Muscle of leg (tissue), 11 donors: ENCODE results near the gene PLCH2. TPM values are rescaled to one million over a fixed set of nuclear protein-coding genes. Genes with fewer than 3 reads are reported as not detected.
"Not testable (repeated sequence)": the region's sequence is repeated elsewhere in the genome, so short reads cannot be mapped to it uniquely, and the experiment has no call there.

Experiments
- DNase-seq: peaks from one replicate; pipeline ENCODE4 v3.0.0; 2013
- H3K27ac ChIP-seq: one replicate; pipeline ENCODE4 v1.5.1; 2013; ENCODE audit warnings: mild to moderate bottlenecking, low read length, control low read depth
- H3K27me3 ChIP-seq: one replicate; pipeline ENCODE4 v1.6.1; 2013; ENCODE audit warnings: low read length; ENCODE audit not compliant: control insufficient read depth, insufficient read depth
- H3K36me3 ChIP-seq: one replicate; pipeline ENCODE4 v1.6.1; 2013; ENCODE audit warnings: low read length; ENCODE audit not compliant: control insufficient read depth, insufficient read depth
- H3K4me1 ChIP-seq: one replicate; pipeline ENCODE4 v1.6.1; 2013; ENCODE audit warnings: low read length; ENCODE audit not compliant: control insufficient read depth, insufficient read depth
- H3K4me3 ChIP-seq: one replicate; pipeline ENCODE4 v1.5.1; 2013; ENCODE audit warnings: low read length, control low read depth
- H3K9me3 ChIP-seq: replicated peaks from 2 replicates; pipeline ENCODE4 v1.6.1; 2013; ENCODE audit warnings: low read depth, low read length; ENCODE audit not compliant: control insufficient read depth
- WGBS: methylation state at CpG from one replicate; pipeline ENCODE4 v1.1.5; 2013; ENCODE audit warnings: missing lambda C conversion rate; ENCODE audit not compliant: insufficient coverage; 5-methylcytosine and 5-hydroxymethylcytosine counted together
- polyA plus RNA-seq, 8 donors: library from polyadenylated mRNA; unstranded; fragments of 120-200 nt; gene quantifications; one replicate each; pipeline versions ENCODE4 v1.2.1 to v1.2.3, GENCODE V29; 2013; ENCODE audit warnings: inconsistent platforms in 1 of 8, low replicate concordance in 1 of 8; ENCODE audit not compliant: insufficient read length in 8 of 8, insufficient read depth in 1 of 8
- total RNA-seq: library from RNA; stranded (reverse); fragments of 120-200 nt; gene quantifications from one replicate; pipeline ENCODE4 v1.2.4, GENCODE V29; 2013

PLCH2 gene
- total and polyA plus RNA-seq, 9 donors = 0.35 to 3.4 (median 0.75) TPM

DNA sequence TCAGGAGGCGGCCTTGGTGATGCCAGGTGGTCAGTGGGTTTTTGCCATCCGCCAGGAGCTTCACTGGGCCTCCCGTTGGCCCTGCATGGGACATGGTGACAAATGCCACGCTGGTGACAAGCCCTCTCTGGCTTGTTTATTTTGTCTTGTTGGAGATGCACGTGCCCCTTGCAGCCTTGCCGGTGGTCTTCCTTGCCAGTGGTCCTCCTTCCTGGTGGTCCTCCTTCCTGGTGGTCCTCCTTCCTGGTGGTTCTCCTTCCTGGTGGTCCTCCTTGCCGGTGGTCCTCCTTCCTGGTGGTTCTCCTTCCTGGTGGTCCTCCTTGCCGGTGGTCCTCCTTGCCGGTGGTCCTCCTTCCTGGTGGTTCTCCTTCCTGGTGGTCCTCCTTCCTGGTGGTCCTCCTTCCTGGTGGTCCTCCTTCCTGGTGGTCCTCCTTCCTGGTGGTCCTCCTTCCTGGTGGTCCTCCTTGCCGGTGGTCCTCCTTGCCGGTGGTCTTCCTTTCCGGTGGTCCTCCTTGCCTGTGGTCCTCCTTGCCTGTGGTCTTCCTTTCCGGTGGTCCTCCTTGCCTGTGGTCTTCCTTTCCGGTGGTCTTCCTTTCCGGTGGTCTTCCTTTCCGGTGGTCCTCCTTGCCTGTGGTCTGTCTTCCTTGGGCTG is 16.9 kb upstream of the PLCH2 start:
- not testable (repeated sequence) for DNase-seq, H3K36me3 ChIP-seq, H3K27ac ChIP-seq, H3K4me3 ChIP-seq, H3K9me3 ChIP-seq
- 93% methylated on average over 10 of the region's 16 CpGs for WGBS
- peaks cover 19% of the 10 kb centered on the region for H3K4me1 ChIP-seq
- peaks cover 19% of the 10 kb centered on the region for H3K27me3 ChIP-seq

DNA sequence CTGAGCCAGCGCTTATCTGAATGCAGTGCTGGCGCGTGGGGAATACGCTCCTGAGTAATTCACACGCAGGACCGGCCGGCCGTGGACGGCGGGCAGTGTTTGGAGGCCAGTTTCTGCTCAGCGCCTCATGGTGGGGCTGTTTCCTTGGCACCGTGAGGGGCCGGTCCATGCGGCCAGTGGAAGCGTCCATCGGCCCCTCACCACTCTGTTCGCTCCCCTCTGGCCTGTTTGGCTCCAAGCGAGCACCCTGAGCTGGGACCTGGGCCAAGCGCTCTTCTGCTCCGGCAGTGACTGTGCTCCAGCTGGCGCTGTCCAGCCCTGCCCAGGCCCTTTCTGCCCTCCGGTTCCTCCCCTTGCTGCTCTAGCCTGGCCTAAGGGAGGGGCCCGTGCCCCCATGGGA is 16.3 kb upstream of the PLCH2 start:
- Histone ChIP-seq H3K27ac (no peak overlapping the region), H3K36me3 (no peaks in the 10 kb centered on the region), H3K4me3 (no peak overlapping the region), H3K4me1 (peaks cover 19% of the 10 kb centered on the region), H3K27me3 (peaks cover 24% of the 10 kb centered on the region), H3K9me3 (no peaks in the 10 kb centered on the region)
- 50% methylated on average over 23 of the region's 23 CpGs for WGBS
- DNase-seq = peak; percentile 61

DNA sequence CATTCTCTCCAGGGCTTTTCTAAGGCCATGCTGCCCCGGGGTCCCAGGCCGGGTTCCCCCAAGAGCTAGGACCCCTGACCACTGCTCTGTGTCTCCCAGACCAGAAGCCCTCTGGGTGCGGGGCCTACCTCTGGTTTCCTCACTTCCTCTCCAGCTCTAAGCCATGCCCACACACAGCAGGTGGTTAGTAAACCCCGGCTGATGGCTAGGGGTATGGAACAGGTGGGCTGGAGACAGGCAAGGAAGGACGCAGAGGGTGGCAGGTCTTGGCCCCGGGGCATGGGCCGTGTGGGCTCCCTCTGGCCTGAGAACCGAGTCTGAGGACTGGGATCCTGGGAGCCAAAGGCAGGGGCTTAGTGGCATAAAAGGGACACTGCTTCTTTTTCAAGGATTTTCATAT is 15.9 kb upstream of the PLCH2 start:
- no peaks in the 10 kb centered on the region for H3K36me3 ChIP-seq
- no peaks in the 10 kb centered on the region for H3K9me3 ChIP-seq
- H3K4me3 ChIP-seq = no peak overlapping the region
- H3K4me1 ChIP-seq = peaks cover 19% of the 10 kb centered on the region
- H3K27me3 ChIP-seq = peaks cover 28% of the 10 kb centered on the region
- H3K27ac ChIP-seq = no peak overlapping the region
- 57% methylated on average over 6 of the region's 8 CpGs for WGBS
- DNase-seq = no peak

DNA sequence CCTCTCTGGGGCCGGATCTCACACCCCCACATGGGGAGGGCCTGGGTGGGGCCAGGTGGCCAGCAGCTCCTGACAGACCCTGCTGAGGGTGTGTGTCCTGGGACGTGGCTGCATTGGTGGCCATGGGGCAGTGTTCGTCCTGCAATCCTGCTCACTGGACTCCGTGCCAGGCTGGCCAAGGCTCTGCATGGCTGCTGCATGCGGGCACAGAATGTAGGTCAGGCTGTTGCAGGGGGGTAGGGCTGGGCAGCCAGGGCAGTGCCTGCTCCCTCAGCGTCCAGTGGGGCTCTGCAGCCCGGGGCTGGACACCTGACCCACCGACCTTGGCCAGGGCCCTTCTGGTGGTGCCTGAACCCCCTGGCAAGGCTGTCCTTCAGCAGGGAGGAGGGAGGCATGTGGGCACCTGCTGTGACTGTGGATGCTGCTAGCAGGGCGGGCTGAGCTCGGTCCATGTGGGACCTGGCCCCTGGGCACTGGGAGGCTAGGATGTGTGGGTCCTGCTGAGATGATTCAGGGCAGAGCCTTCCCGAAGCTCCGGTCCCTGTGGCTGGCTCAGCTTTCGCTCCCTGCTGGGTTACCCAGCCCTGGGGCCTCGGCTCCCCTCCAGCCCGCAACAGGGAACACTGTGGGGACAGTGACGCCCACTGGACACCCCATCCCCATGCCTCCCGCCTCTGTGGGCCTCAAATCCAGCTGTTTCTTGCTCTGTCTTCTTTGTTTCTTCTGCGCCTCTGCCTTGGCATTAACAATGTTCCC is 14.9 kb upstream of the PLCH2 start:
- no peak for DNase-seq
- peaks cover 28% of the 10 kb centered on the region for H3K27me3 ChIP-seq
- 64% methylated on average over 16 of the region's 18 CpGs for WGBS

DNA sequence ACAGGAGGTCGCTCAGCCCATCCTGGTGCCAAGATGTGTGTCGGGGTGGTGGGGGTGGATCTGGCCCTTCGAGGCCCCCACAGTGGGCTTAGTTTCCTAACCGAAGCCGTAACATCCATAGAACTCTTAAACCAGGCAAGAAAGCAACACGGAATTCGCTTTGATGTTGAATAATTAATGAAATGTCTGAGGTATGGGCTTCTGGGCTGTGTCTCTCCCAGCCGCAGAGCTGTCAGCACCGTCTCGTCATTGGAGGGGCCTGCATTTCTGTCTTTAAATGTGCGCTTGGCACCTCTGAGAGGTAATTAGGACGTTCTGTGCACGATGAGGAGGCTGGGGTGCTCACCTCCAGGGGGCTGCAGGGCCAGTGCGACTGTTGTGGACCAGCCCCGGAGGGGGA is 13.3 kb upstream of the PLCH2 start:
- WGBS = 27% methylated on average over 14 of the region's 15 CpGs
- no peak for DNase-seq
- Histone ChIP-seq H3K9me3 (no peaks in the 10 kb centered on the region), H3K4me3 (no peak overlapping the region), H3K36me3 (no peaks in the 10 kb centered on the region), H3K27me3 (peaks cover 38% of the 10 kb centered on the region), H3K4me1 (peaks cover 26% of the 10 kb centered on the region), H3K27ac (no peak overlapping the region)

More for the DNA sequence above, 14.9 kb upstream of the PLCH2 start:
- Histone ChIP-seq H3K36me3 (no peaks in the 10 kb centered on the region), H3K9me3 (no peaks in the 10 kb centered on the region), H3K4me1 (peaks cover 19% of the 10 kb centered on the region), H3K4me3 (no peak overlapping the region), H3K27ac (no peak overlapping the region)

DNA sequence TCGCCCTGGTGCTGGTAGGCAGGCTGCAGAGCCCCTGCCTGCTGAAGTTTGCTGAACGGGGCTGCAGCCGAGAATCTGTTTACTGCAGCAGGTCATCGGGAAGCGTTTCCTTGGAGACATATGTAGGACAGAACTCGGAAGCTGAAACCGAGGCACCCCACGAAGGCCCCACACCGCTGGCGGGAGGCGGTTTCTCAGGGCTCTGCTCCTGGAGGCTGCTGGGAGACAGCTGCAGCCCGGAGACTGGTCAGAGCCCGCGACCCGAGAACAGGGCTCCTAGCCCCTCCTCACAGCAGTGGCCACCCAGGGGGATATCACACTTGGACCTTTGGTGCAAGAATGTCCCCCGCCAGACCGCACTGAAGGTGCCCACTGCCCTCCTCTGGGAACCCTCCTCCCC is 12.7 kb upstream of the PLCH2 start:
- DNase-seq = peak; percentile 53
- Histone ChIP-seq H3K9me3 (no peaks in the 10 kb centered on the region), H3K27me3 (peaks cover 42% of the 10 kb centered on the region), H3K36me3 (no peaks in the 10 kb centered on the region), H3K4me1 (peaks cover 26% of the 10 kb centered on the region), H3K27ac (no peak overlapping the region), H3K4me3 (no peak overlapping the region)
- WGBS = 17% methylated on average over 13 of the region's 17 CpGs

DNA sequence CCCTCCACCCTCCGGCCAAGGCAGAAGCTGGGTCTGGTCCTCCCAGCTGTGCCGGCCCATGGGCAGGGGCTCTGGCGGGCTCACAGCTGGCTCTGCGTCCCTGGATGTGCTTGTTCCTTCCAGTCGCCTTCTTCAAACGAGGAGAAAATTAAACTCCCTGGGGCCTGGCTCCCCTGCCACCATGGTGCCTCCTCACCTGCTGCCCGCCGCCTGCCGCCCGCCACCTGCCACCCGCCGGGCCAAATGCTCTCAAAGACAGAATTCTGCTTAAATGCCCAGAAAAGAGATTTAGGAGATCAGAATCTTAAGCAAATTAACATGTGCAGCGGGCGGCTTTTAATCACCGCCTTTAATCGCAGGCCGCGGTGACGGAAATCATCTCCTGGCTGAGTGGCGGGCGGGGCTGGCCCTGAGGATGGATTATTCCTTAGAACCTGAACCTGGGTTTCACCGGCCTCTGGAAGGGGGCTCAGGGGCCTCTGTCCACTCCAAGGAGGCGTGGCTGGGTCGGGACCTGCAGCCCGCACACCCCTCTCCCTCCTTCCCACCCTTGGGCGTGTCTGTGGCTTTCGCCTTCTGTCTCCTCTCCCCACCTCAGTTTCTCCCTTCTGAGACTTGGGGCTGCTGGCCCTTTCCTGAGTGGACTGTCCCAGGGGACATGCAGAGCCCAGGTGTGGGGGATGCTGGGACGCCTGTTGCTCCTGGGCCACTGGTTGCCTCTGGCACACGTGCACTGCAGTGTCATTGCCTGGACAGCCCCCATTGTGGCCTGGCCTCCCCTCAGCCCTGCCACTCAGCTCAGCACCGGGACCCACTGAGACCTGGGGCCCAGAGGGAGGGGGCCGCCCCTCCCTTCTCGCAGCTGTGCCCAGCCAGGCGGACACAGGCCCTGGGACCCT is 10.5 kb upstream of the PLCH2 start:
- 71% methylated on average over 27 of the region's 33 CpGs for WGBS
- no peaks in the 10 kb centered on the region for H3K9me3 ChIP-seq
- no peaks in the 10 kb centered on the region for H3K36me3 ChIP-seq
- H3K27ac ChIP-seq = no peak overlapping the region
- H3K4me3 ChIP-seq = no peak overlapping the region
- peaks cover 43% of the 10 kb centered on the region for H3K27me3 ChIP-seq
- H3K4me1 ChIP-seq = peaks cover 14% of the 10 kb centered on the region
- DNase-seq = no peak

DNA sequence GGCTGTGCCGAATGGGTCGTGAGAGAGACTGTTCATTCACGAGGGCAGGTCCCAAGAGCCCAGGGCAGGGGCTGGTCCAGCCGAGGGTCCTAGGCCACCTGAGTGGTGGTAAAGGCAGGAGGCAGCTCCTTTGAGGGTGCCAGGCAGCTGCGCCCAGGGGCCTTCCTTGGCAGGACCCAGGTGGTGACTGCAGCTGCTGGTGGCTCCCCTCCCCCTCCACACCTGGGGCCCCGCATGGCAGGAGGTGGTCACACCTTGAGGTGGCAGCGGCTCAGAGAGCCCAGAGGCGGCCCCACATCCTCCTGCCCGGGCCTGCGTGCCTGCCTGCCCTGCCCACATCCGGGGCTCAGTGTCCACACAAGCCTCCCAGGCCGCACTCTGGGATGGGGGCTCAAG is 9.8 kb upstream of the PLCH2 start:
- Histone ChIP-seq H3K36me3 (no peaks in the 10 kb centered on the region), H3K27me3 (peaks cover 43% of the 10 kb centered on the region), H3K4me1 (peaks cover 13% of the 10 kb centered on the region), H3K27ac (no peak overlapping the region), H3K9me3 (no peaks in the 10 kb centered on the region), H3K4me3 (no peak overlapping the region)
- no peak for DNase-seq
- WGBS = 60% methylated on average over 9 of the region's 12 CpGs

DNA sequence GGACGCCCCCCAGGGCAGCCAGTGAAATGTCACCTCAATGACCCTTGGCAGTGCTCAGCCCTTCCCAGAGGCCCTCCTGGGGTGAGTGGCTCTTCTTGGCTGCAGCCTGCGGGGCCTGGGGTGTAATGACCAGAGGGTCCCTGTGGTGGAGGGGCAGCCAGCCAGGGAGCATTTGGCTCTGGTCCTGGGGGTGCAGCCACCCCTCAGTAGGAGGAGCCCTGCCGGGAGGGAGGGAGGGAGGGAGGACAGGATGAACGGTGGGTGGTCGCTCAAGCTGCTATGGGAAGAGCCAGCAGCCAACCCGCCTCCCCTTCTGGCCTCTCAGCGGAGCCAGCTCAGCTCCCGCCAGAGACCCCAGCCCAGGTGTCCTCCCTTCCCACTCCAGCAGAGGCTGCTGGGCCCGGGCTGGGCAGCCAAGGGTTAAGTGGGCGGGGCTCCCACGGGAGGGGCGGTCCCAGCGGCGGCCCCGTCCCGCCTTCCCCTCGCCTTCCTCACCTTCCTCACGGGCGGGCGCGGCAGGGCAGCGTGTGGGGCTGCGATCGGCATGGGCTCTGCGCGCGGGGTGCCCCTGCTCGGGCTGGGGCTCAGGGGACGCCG is 9.0 kb upstream of the PLCH2 start:
- 2% methylated on average over 25 of the region's 30 CpGs for WGBS

More for the DNA sequence above, 9.0 kb upstream of the PLCH2 start:
- Histone ChIP-seq H3K36me3 (no peaks in the 10 kb centered on the region), H3K4me3 (no peak overlapping the region), H3K27ac (no peak overlapping the region), H3K4me1 (peaks cover 13% of the 10 kb centered on the region), H3K9me3 (no peaks in the 10 kb centered on the region), H3K27me3 (peaks cover 47% of the 10 kb centered on the region)
- DNase-seq = no peak
